ENCODE results near the gene DRAXIN. TPM values are rescaled to one million over a fixed set of nuclear protein-coding genes. Genes with fewer than 3 reads are reported as not detected.

DRAXIN gene
- total RNA-seq, 4 donors from 2014 or later: 0.08 to 0.16 (median 0.12) TPM; not detected in 1

DNA sequence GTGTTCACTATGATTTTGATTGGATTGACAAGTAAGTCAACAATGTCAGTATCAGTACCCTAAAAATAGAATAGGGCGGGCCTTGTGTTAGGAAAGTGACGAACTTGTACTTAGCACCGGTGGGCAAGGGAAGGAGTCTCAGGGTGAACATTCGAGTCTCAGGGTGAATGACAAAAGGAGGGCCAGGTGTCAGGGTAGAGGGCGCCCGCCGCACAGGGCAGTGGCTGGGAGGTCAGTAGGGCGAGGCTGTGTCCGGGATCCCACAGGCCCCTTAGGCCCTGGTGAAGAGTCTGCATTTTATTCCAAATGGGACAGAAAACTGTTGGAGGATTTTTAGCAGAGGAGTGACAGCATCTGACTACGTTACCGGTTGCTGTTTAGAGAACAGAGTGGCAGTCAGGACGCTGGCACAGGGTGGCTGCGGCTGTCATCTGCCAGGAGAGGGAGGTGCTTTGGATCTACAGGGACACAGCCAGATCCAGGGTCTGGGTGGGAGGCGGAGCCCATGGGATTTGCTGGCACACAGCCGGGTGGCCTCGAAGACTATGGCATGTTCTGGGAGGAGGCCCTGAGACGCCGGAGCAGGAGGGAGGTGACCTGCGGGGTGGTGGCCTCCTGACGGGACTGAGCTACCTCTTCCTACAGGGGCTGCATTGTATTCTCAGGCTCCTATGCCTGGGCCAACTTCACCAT is 55.4 kb downstream of the DRAXIN start:
- no peak for ATAC-seq
- Histone ChIP-seq H3K9me3 (no peaks in the 10 kb centered on the region), H3K27me3 (no peaks in the 10 kb centered on the region), H3K36me3 (peaks cover 0 to 68% of the 10 kb centered on the region in 2 donors), H3K4me1 (peaks cover 0 to 9% (median 0%) of the 10 kb centered on the region in 3 donors), H3K27ac (no peak overlapping the region), H3K4me3 (no peak overlapping the region)
- 83 to 88% methylated on average over 4 to 17 of the region's 20 CpGs for WGBS, 2 donors (ENCODE audit: low coverage in 1 of 2)
- TF ChIP-seq EP300 (IDR thresholded peaks at IDR 0.05) (no peak), POLR2AphosphoS5 (IDR thresholded peaks at IDR 0.05) (no peak), POLR2A (IDR thresholded peaks at IDR 0.05) (no peak)
- TF ChIP-seq, protein P1, sequence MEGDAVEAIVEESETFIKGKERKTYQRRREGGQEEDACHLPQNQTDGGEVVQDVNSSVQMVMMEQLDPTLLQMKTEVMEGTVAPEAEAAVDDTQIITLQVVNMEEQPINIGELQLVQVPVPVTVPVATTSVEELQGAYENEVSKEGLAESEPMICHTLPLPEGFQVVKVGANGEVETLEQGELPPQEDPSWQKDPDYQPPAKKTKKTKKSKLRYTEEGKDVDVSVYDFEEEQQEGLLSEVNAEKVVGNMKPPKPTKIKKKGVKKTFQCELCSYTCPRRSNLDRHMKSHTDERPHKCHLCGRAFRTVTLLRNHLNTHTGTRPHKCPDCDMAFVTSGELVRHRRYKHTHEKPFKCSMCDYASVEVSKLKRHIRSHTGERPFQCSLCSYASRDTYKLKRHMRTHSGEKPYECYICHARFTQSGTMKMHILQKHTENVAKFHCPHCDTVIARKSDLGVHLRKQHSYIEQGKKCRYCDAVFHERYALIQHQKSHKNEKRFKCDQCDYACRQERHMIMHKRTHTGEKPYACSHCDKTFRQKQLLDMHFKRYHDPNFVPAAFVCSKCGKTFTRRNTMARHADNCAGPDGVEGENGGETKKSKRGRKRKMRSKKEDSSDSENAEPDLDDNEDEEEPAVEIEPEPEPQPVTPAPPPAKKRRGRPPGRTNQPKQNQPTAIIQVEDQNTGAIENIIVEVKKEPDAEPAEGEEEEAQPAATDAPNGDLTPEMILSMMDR (IDR thresholded peaks at IDR 0.05): no peak

GRCh38 chr1:11748294-11749202 is 57.0 kb downstream of the DRAXIN start:
- no peak for ATAC-seq
- no peaks in the 10 kb centered on the region for H3K9me3 ChIP-seq
- H3K4me3 ChIP-seq: no peak overlapping the region
- no peak for TF ChIP-seq EP300 (IDR thresholded peaks at IDR 0.05)
- WGBS, 2 donors (ENCODE audit: low coverage in 1 of 2): 83% methylated on average over 8 of the region's 27 CpGs; no CpG with 5 or more reads in 1 of the 2 donors
- H3K27me3 ChIP-seq: peaks cover 5% of the 10 kb centered on the region
- H3K4me1 ChIP-seq: no peaks in the 10 kb centered on the region
- H3K27ac ChIP-seq: peak overlapping the region in 1 of 4 donors; percentile 18
- H3K36me3 ChIP-seq: peaks cover 0 to 68% of the 10 kb centered on the region in 2 donors

GRCh38 chr1:11749203-11749689 is 57.7 kb downstream of the DRAXIN start:
- Histone ChIP-seq H3K27me3 (peaks cover 5% of the 10 kb centered on the region), H3K4me3 (no peak overlapping the region), H3K36me3 (peaks cover 0 to 68% of the 10 kb centered on the region in 2 donors), H3K4me1 (no peaks in the 10 kb centered on the region), H3K9me3 (no peaks in the 10 kb centered on the region), H3K27ac (peak overlapping the region in 1 of 4 donors; percentile 18)
- peak; percentile 72 for ATAC-seq
- TF ChIP-seq, protein P1 (IDR thresholded peaks at IDR 0.05): peak in 2 of 4 experiments; percentile 61 to 78
- TF ChIP-seq EP300 (IDR thresholded peaks at IDR 0.05): no peak
- TF ChIP-seq POLR2A (IDR thresholded peaks at IDR 0.05): no peak
- TF ChIP-seq POLR2AphosphoS5 (IDR thresholded peaks at IDR 0.05): no peak
- 74% methylated on average over 3 of the region's 9 CpGs; no CpG with 5 or more reads in 1 of the 2 donors for WGBS, 2 donors (ENCODE audit: low coverage in 1 of 2)

- H3K4me3 ChIP-seq: no peak overlapping the region
- no CpG with 5 or more reads among the region's 15 CpGs for WGBS, 2 donors (ENCODE audit: low coverage in 1 of 2)
- H3K9me3 ChIP-seq: no peaks in the 10 kb centered on the region
- peaks cover 12% of the 10 kb centered on the region for H3K27me3 ChIP-seq
- H3K27ac ChIP-seq: no peak overlapping the region
- H3K4me1 ChIP-seq: no peaks in the 10 kb centered on the region
- peaks cover 0 to 65% of the 10 kb centered on the region in 2 donors for H3K36me3 ChIP-seq
- no peak for ATAC-seq
- TF ChIP-seq POLR2AphosphoS5 (IDR thresholded peaks at IDR 0.05) (no peak), EP300 (IDR thresholded peaks at IDR 0.05) (no peak), POLR2A (IDR thresholded peaks at IDR 0.05) (no peak)
- TF ChIP-seq, protein P1 (IDR thresholded peaks at IDR 0.05): no peak
Measured at GRCh38 chr1:11749996-11750395, 58.5 kb downstream of the DRAXIN start.

GRCh38 chr1:11751087-11751486 is 59.6 kb downstream of the DRAXIN start:
- no CpG with 5 or more reads among the region's 9 CpGs for WGBS, 2 donors (ENCODE audit: low coverage in 1 of 2)
- Histone ChIP-seq H3K36me3 (peaks cover 0 to 54% of the 10 kb centered on the region in 2 donors), H3K4me3 (no peak overlapping the region), H3K4me1 (no peaks in the 10 kb centered on the region), H3K27ac (no peak overlapping the region), H3K9me3 (no peaks in the 10 kb centered on the region), H3K27me3 (peaks cover 21% of the 10 kb centered on the region)
- TF ChIP-seq EP300 (IDR thresholded peaks at IDR 0.05): no peak
- TF ChIP-seq POLR2A (IDR thresholded peaks at IDR 0.05): no peak
- no peak for TF ChIP-seq POLR2AphosphoS5 (IDR thresholded peaks at IDR 0.05)
- TF ChIP-seq, protein P1 (IDR thresholded peaks at IDR 0.05): no peak
- ATAC-seq: no peak
